Fibroblast of villous mesenchyme (primary cell): ENCODE data around the gene ZNF653. TPM values are rescaled to one million over a fixed set of nuclear protein-coding genes. Genes with fewer than 3 reads are reported as not detected.
"Not testable (repeated sequence)": the region's sequence is repeated elsewhere in the genome, so short reads cannot be mapped to it uniquely, and the experiment has no call there.

Source experiments
- DNase-seq: peaks from one replicate; pipeline ENCODE4 v3.0.0-alpha.2; 2010; ENCODE audit warnings: low read depth
- H3K4me3 ChIP-seq: 2 replicates; pipeline ENCODE4 v1.5.1; 2011; ENCODE audit warnings: low read depth, mild to moderate bottlenecking, low read length
- total RNA-seq: library from RNA; depleted of rRNA; stranded (reverse); fragments of >200 nt; gene quantifications from 2 replicates; pipeline ENCODE4 v1.2.3, GENCODE V29; 2012
- TF ChIP-seq, protein P1 (sequence below): IDR thresholded peaks from 2 replicates; pipeline ENCODE4 v1.5.1; 2012; ENCODE audit warnings: low read depth, mild to moderate bottlenecking, low read length; ENCODE audit not compliant: insufficient read depth

Gene ZNF653
- total RNA-seq, 1 donor = 4.7 TPM

- no peak overlapping the region for H3K4me3 ChIP-seq
- no peak for DNase-seq
- TF ChIP-seq, protein P1, sequence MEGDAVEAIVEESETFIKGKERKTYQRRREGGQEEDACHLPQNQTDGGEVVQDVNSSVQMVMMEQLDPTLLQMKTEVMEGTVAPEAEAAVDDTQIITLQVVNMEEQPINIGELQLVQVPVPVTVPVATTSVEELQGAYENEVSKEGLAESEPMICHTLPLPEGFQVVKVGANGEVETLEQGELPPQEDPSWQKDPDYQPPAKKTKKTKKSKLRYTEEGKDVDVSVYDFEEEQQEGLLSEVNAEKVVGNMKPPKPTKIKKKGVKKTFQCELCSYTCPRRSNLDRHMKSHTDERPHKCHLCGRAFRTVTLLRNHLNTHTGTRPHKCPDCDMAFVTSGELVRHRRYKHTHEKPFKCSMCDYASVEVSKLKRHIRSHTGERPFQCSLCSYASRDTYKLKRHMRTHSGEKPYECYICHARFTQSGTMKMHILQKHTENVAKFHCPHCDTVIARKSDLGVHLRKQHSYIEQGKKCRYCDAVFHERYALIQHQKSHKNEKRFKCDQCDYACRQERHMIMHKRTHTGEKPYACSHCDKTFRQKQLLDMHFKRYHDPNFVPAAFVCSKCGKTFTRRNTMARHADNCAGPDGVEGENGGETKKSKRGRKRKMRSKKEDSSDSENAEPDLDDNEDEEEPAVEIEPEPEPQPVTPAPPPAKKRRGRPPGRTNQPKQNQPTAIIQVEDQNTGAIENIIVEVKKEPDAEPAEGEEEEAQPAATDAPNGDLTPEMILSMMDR = peak; percentile 23
These were observed 45.4 kb downstream of the ZNF653 start for GRCh38 chr19:11460207-11460606.

DNA sequence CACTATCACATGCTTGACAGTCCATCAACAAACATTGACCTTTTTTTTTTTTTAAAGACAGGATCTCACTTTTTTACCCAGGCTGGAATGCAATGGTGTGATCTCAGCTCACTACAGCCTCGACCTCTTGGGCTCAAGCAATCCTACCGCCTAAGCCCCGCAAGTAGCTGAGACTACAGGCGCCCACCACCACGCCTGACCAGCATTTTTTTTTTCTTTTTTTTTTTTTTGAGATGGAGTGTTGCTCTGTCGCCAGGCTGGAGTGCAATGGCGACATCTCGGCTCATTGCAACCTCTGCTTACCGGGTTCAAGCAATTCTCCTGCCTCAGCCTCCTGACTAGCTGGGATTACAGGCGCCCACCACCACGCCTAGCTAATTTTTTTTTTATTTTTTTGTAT is 46.7 kb downstream of the ZNF653 start:
- not testable (repeated sequence) for H3K4me3 ChIP-seq, DNase-seq

DNA sequence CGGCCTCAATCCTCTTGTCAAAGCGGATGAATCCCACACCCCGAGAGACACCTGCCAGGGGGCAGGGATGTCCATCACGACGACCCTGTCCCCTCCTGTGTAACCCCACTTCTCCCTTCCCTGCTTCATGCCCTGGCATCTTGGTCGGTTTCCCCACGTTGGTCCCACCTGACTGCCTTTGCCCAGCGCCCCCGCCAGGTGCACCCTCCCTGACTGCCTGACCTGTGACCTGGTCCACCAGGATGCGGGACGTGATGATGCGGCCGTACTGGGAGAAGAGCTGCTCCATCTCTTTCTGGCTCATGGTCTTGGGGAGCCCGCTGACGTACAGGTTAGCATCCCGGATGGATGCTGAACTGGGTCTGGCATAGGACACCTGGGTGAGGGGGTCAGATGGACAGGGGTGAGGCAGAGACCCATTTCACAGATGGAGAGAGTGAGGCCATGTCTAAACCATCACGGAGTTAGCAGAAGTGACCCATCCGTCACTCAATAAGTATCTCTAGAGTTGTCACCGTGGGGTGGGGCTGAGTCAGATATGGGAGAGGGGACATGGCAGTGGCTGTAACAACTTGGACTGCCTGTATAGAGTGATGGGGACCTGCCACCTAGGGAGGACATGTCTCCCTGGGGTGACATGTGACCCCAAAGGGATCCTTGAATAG is 47.3 kb downstream of the ZNF653 start:
- no peak overlapping the region for H3K4me3 ChIP-seq
- TF ChIP-seq, protein P1 = no peak
- no peak for DNase-seq

GRCh38 chr19:11457831-11458230 is 47.8 kb downstream of the ZNF653 start:
- DNase-seq = no peak
- TF ChIP-seq, protein P1 = no peak
- no peak overlapping the region for H3K4me3 ChIP-seq

DNA sequence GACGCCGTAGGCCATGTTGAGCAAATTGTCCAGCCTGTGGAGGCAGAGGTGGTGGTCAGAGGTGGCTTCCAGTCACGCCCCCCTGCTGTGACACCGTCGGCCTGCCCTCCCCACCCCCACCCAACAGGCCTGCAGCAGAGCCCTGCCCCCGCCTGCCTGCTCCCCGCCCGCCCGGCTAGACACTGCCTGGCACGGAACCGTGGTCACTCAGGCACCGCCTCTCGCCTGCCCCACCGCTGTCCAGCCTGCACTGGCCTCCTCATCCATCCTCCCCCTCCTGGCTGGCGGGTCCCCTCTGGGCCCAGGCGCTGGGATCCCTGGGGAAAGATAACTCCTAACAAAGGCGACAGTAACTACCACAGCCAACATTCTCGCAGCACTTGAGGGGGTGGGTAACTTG is 48.5 kb downstream of the ZNF653 start:
- TF ChIP-seq, protein P1 = no peak
- no peak overlapping the region for H3K4me3 ChIP-seq
- no peak for DNase-seq

GRCh38 chr19:11456659-11457058 is 49.0 kb downstream of the ZNF653 start:
- DNase-seq = no peak
- no peak overlapping the region for H3K4me3 ChIP-seq
- TF ChIP-seq, protein P1 = no peak

- DNase-seq, H3K4me3 ChIP-seq: not testable (repeated sequence)
These were observed 50.4 kb downstream of the ZNF653 start for GRCh38 chr19:11455233-11455554.
